ENCODE data around the gene RIT1. TPM values are rescaled to one million over a fixed set of nuclear protein-coding genes. Genes with fewer than 3 reads are reported as not detected.

RIT1 gene
- total RNA-seq, 1 donor from 2014 or later, result 34.3 TPM

DNA sequence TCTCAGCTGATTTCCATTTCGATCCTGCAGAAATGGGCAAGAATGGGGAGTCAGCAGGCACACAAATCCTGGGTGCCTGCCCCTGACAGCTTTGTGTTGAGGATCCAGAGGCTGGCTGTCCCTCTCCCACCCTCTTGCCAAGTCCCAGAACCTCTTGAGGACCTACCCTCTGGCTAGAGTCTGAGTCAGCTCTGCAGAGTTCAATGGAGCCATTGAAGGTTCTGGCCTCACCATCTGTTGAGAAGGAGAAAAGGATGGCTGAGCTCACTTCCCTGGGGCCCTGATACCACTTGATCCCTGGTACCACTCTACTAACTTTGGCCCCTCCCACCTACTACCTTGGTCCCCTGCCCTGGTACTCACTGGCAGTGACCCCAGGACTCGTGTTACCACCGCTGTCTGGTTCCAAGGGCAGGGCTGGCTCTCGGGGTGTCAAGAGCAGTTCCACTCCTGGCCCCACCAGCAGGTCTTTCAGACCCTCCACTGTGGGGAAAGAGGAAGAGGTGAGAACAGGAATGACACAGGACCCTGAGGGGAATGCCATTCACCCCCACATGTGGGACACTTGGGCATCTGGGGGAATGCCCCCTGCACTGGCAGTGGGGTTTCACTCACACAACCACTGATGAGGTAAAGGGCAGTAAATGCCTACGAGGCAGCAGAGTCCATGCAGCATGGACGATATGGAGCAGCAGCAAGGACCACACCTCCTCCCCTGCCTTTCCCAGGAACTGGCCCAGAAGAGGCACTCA, 40.8 kb upstream of the RIT1 start:
- no peaks in the 10 kb centered on the region for H3K4me1 Mint-ChIP-seq
- no peak for DNase-seq (ENCODE audit: low spot score in 2 of 2, unreplicated experiment in 2 of 2)
- peaks cover 41% of the 10 kb centered on the region for H3K36me3 Mint-ChIP-seq
- no peak overlapping the region for H3K27ac Mint-ChIP-seq
- H3K4me3 Mint-ChIP-seq, result no peak overlapping the region
- no peaks in the 10 kb centered on the region for H3K9me3 Mint-ChIP-seq
- H3K27me3 Mint-ChIP-seq (ENCODE audit: low read depth), result no peaks in the 10 kb centered on the region
- TF ChIP-seq, protein P1, sequence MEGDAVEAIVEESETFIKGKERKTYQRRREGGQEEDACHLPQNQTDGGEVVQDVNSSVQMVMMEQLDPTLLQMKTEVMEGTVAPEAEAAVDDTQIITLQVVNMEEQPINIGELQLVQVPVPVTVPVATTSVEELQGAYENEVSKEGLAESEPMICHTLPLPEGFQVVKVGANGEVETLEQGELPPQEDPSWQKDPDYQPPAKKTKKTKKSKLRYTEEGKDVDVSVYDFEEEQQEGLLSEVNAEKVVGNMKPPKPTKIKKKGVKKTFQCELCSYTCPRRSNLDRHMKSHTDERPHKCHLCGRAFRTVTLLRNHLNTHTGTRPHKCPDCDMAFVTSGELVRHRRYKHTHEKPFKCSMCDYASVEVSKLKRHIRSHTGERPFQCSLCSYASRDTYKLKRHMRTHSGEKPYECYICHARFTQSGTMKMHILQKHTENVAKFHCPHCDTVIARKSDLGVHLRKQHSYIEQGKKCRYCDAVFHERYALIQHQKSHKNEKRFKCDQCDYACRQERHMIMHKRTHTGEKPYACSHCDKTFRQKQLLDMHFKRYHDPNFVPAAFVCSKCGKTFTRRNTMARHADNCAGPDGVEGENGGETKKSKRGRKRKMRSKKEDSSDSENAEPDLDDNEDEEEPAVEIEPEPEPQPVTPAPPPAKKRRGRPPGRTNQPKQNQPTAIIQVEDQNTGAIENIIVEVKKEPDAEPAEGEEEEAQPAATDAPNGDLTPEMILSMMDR (IDR thresholded peaks at IDR 0.05; ENCODE audit: unreplicated experiment), result no peak

DNA sequence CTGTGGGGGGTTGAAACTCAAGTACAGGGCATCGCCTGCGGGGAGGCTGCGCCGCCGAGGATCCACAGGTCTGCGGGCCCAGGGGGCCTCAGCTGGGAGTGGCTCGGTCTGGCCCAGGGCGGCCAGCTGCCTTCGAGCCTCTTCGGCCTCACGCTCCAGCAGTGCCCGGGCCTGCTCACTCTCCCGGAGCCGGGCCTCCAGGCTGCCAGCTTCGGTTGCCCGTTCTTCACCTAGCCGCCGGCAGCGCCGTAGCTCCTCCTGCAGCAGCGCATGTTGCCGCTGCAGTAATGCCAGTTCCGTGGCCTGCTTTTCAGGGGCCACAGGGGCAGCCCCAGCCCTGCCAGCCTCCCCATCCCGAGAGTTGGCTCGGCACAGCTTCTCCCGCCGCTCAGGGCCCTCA, 39.7 kb upstream of the RIT1 start:
- TF ChIP-seq, protein P1 (IDR thresholded peaks at IDR 0.05; ENCODE audit: unreplicated experiment), result no peak
- H3K27ac Mint-ChIP-seq, result no peak overlapping the region
- DNase-seq (ENCODE audit: low spot score in 2 of 2, unreplicated experiment in 2 of 2), result no peak
- H3K9me3 Mint-ChIP-seq, result no peaks in the 10 kb centered on the region
- H3K36me3 Mint-ChIP-seq, result peaks cover 45% of the 10 kb centered on the region
- no peak overlapping the region for H3K4me3 Mint-ChIP-seq
- H3K4me1 Mint-ChIP-seq, result no peaks in the 10 kb centered on the region
- no peaks in the 10 kb centered on the region for H3K27me3 Mint-ChIP-seq (ENCODE audit: low read depth)

DNA sequence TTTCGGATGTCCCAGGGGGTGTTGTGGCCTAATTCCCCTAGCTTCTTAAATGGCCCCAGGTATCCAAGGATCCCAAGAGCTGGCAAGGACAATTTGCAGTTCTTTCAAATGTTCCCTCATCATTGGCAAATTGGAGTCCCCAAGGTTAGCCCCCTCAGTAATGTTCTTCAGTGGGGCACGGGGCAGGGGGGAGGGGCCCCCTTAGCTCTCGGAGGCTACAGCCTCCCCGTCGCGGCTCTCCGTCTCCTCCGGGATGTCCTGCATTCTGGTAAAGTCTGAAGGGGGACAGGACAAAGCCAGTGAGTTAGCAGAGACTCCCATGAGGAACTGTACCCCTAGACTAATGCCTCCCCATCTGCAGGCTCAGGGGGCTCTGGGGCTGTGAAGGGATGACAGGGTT, 36.6 kb upstream of the RIT1 start:
- H3K27me3 Mint-ChIP-seq (ENCODE audit: low read depth), result no peaks in the 10 kb centered on the region
- TF ChIP-seq, protein P1 (IDR thresholded peaks at IDR 0.05; ENCODE audit: unreplicated experiment), result no peak
- no peaks in the 10 kb centered on the region for H3K9me3 Mint-ChIP-seq
- H3K27ac Mint-ChIP-seq, result no peak overlapping the region
- H3K4me3 Mint-ChIP-seq, result no peak overlapping the region
- H3K36me3 Mint-ChIP-seq, result peaks cover 30% of the 10 kb centered on the region
- DNase-seq (ENCODE audit: low spot score in 2 of 2, unreplicated experiment in 2 of 2), result no peak
- peaks cover 4% of the 10 kb centered on the region for H3K4me1 Mint-ChIP-seq

DNA sequence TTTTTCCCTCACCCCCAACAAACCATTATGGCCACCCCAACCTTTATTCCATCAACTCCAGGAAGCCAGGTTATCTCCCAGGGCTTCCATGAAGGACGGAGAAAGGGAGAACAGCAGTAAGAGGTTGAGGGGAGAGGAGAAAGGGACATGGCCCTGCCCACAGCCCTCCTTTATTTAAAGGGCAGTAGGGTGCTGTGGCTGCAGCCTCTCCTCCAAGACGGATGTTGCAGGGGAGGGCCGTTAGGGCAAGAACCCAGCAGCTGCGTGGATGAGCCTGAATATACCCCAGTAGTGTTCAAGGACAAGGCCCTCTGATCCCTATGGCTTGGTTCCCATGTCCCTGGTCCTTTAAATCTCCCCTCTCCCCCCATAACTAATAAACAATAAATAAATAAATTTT, 36.1 kb upstream of the RIT1 start:
- no peaks in the 10 kb centered on the region for H3K9me3 Mint-ChIP-seq
- peaks cover 26% of the 10 kb centered on the region for H3K36me3 Mint-ChIP-seq
- no peaks in the 10 kb centered on the region for H3K27me3 Mint-ChIP-seq (ENCODE audit: low read depth)
- H3K4me1 Mint-ChIP-seq, result peaks cover 4% of the 10 kb centered on the region
- peak overlapping the region; percentile 50 for H3K27ac Mint-ChIP-seq
- no peak overlapping the region for H3K4me3 Mint-ChIP-seq
- TF ChIP-seq, protein P1 (IDR thresholded peaks at IDR 0.05; ENCODE audit: unreplicated experiment), result no peak
- no peak for DNase-seq (ENCODE audit: low spot score in 2 of 2, unreplicated experiment in 2 of 2)

DNA sequence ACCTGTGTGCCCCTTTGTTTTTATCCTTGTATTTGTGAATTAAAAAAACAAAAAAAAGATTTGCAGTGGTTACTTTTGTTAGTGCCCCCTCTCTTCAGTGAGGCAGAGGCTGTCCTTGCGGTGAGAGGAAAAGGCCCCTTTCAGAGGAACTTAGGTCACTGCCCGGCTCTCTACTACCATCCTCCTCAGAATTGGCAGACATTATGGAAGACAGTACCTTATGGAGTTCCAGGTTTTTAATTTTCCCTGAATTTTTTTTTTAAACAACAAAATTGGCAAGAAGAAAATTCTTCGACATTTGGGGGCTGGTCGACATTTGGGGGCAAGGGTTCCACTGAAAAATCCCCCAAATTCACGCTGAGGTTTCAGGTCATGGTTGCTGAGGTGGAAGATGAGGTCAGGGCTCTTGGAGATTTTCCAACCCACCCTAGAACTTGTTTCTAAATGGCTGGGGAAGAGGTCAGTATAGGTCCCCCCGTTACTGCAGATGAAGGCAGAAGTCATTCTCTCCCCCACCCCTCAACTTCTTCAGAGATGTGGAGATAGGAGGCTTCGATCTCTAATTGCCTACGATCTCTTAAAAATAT, 35.6 kb upstream of the RIT1 start:
- TF ChIP-seq, protein P1 (IDR thresholded peaks at IDR 0.05; ENCODE audit: unreplicated experiment), result no peak
- H3K4me3 Mint-ChIP-seq, result no peak overlapping the region
- no peaks in the 10 kb centered on the region for H3K9me3 Mint-ChIP-seq
- H3K27ac Mint-ChIP-seq, result peak overlapping the region; percentile 50
- H3K4me1 Mint-ChIP-seq, result peaks cover 4% of the 10 kb centered on the region
- no peaks in the 10 kb centered on the region for H3K27me3 Mint-ChIP-seq (ENCODE audit: low read depth)
- H3K36me3 Mint-ChIP-seq, result peaks cover 21% of the 10 kb centered on the region
- no peak for DNase-seq (ENCODE audit: low spot score in 2 of 2, unreplicated experiment in 2 of 2)

All from mesothelial cell of epicardium (in vitro differentiated cells).